ENCODE data around the gene IL17RB. TPM values are rescaled to one million over a fixed set of nuclear protein-coding genes. Genes with fewer than 3 reads are reported as not detected.

Gene IL17RB
- polyA plus RNA-seq, 1 donor (not counting 4 experiments of a cell fraction or from before 2014, with no cell fraction given): not detected

GRCh38 chr3:53817211-53817610 is 29.2 kb upstream of the IL17RB start:
- H3K4me3 ChIP-seq (ENCODE audit: control insufficient read depth in 2 of 3, extremely low read depth in 1 of 3, insufficient read depth in 2 of 3, low read depth in 1 of 3, low read length in 3 of 3): no peak overlapping the region
- no peak overlapping the region for H2AFZ ChIP-seq (ENCODE audit: control insufficient read depth, low read length)
- no peaks in the 10 kb centered on the region for H3K27me3 ChIP-seq (ENCODE audit: control insufficient read depth, extremely low read depth, insufficient read depth, low read length)
- TF ChIP-seq CTCF (optimal IDR thresholded peaks at IDR 0.05 in 1 of 3, IDR thresholded peaks at IDR 0.05 in 1 of 3, conservative IDR thresholded peaks at IDR 0.05 in 1 of 3; ENCODE audit: extremely low read depth in 1 of 3, insufficient read depth in 2 of 3, low read length in 3 of 3) (no peak), EZH2 (IDR thresholded peaks at IDR 0.05; ENCODE audit: low read length) (no peak)
- H3K4me2 ChIP-seq (ENCODE audit: control insufficient read depth, extremely low read depth, insufficient read depth, low read depth, low read length): no peak overlapping the region
- H3K36me3 ChIP-seq (ENCODE audit: control insufficient read depth in 2 of 2, extremely low read depth in 1 of 2, insufficient read depth in 2 of 2, low read length in 2 of 2): no peaks in the 10 kb centered on the region
- FAIRE-seq: no peak
- no peaks in the 10 kb centered on the region for H4K20me1 ChIP-seq (ENCODE audit: control insufficient read depth, extremely low read depth, insufficient read depth, low read length)
- H3K9ac ChIP-seq (ENCODE audit: control insufficient read depth, extremely low read depth, insufficient read depth, low read length): no peak overlapping the region
- H3K4me1 ChIP-seq (ENCODE audit: control insufficient read depth, extremely low read depth, insufficient read depth, low read length): no peaks in the 10 kb centered on the region
- no peak overlapping the region for H3K27ac ChIP-seq (ENCODE audit: control insufficient read depth, insufficient read depth, low read length)
- H3K9me3 ChIP-seq (ENCODE audit: control insufficient read depth, low read depth, low read length): no peaks in the 10 kb centered on the region
- H3K9me1 ChIP-seq (ENCODE audit: control insufficient read depth, extremely low read depth, insufficient read depth, low read length): no peaks in the 10 kb centered on the region
- DNase-seq (ENCODE audit: low read depth, low spot score): no peak
- H3K79me2 ChIP-seq (ENCODE audit: control insufficient read depth, insufficient read depth, low read length): no peaks in the 10 kb centered on the region
- dilution Hi-C loops (cut with MboI; ENCODE audit: extremely low pct_ligation_motif_present, low sequenced_read_pairs): no loop called here

- H3K36me3 ChIP-seq (ENCODE audit: control insufficient read depth in 2 of 2, extremely low read depth in 1 of 2, insufficient read depth in 2 of 2, low read length in 2 of 2): no peaks in the 10 kb centered on the region
- dilution Hi-C loops (cut with MboI; ENCODE audit: extremely low pct_ligation_motif_present, low sequenced_read_pairs): no loop called here
- TF ChIP-seq CTCF (optimal IDR thresholded peaks at IDR 0.05 in 1 of 3, IDR thresholded peaks at IDR 0.05 in 1 of 3, conservative IDR thresholded peaks at IDR 0.05 in 1 of 3; ENCODE audit: extremely low read depth in 1 of 3, insufficient read depth in 2 of 3, low read length in 3 of 3) (no peak), EZH2 (IDR thresholded peaks at IDR 0.05; ENCODE audit: low read length) (no peak)
- H3K4me2 ChIP-seq (ENCODE audit: control insufficient read depth, extremely low read depth, insufficient read depth, low read depth, low read length): no peak overlapping the region
- no peaks in the 10 kb centered on the region for H4K20me1 ChIP-seq (ENCODE audit: control insufficient read depth, extremely low read depth, insufficient read depth, low read length)
- H3K27me3 ChIP-seq (ENCODE audit: control insufficient read depth, extremely low read depth, insufficient read depth, low read length): no peaks in the 10 kb centered on the region
- H3K79me2 ChIP-seq (ENCODE audit: control insufficient read depth, insufficient read depth, low read length): no peaks in the 10 kb centered on the region
- H3K9me3 ChIP-seq (ENCODE audit: control insufficient read depth, low read depth, low read length): no peaks in the 10 kb centered on the region
- H3K4me3 ChIP-seq (ENCODE audit: control insufficient read depth in 2 of 3, extremely low read depth in 1 of 3, insufficient read depth in 2 of 3, low read depth in 1 of 3, low read length in 3 of 3): no peak overlapping the region
- FAIRE-seq (no peak), DNase-seq (ENCODE audit: low read depth, low spot score) (no peak)
- no peaks in the 10 kb centered on the region for H3K9me1 ChIP-seq (ENCODE audit: control insufficient read depth, extremely low read depth, insufficient read depth, low read length)
- no peak overlapping the region for H2AFZ ChIP-seq (ENCODE audit: control insufficient read depth, low read length)
- no peak overlapping the region for H3K27ac ChIP-seq (ENCODE audit: control insufficient read depth, insufficient read depth, low read length)
- H3K4me1 ChIP-seq (ENCODE audit: control insufficient read depth, extremely low read depth, insufficient read depth, low read length): no peaks in the 10 kb centered on the region
- no peak overlapping the region for H3K9ac ChIP-seq (ENCODE audit: control insufficient read depth, extremely low read depth, insufficient read depth, low read length)
Observed at GRCh38 chr3:53817809-53818208, 28.6 kb upstream of the IL17RB start.
